Stimulated activated CD8-positive, alpha-beta memory T cell treated with anti-CD3 and anti-CD28 coated beads, Interleukin-15, amount 100 ng/mL, for 24 hours (primary cell): ENCODE results near the gene PHLDA1.
A peak's percentile ranks its signal among the peaks of the same experiment; 100 is the strongest.

Source experiments
- DNase-seq: peaks from one replicate; pipeline ENCODE4 v3.0.0-alpha.2; 2020; ENCODE audit warnings: low read depth

The PHLDA1 gene

DNA sequence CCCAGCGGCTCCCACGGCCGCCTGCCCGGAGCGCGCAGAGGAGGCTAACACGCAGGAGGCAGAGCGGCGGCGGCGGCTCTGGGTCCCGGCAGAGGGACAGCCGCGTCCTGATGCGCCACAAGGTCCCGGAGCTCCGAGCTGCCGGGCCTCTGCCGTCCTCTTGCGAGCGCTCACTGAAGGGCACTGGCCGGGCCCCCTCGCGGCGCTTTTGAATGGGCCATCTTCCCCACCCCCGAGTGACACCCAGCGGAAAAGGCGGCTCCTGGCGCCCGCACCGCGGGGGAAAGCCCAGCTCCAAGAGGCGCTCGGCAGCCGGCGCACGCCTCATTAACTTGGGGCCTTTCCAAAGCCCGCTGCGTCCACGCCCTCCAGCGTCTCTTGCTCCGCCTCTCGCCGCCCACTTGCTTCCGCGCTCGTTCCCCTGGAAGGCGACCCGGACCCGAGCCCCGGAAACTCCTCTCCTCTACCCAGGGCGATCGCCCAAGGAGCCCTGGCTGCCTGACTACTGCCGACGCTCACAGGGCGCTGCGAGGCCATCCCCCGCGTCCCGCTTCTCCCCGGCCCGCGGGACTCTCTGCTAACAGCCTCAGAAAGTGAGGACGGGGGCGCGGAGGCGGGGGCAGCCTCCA, at the start of gene PHLDA1:
TSS of gene PHLDA1 (minus strand) at position 363 of the 629 bp plus-strand sequence.
- DNase-seq = peak; percentile 83

DNA sequence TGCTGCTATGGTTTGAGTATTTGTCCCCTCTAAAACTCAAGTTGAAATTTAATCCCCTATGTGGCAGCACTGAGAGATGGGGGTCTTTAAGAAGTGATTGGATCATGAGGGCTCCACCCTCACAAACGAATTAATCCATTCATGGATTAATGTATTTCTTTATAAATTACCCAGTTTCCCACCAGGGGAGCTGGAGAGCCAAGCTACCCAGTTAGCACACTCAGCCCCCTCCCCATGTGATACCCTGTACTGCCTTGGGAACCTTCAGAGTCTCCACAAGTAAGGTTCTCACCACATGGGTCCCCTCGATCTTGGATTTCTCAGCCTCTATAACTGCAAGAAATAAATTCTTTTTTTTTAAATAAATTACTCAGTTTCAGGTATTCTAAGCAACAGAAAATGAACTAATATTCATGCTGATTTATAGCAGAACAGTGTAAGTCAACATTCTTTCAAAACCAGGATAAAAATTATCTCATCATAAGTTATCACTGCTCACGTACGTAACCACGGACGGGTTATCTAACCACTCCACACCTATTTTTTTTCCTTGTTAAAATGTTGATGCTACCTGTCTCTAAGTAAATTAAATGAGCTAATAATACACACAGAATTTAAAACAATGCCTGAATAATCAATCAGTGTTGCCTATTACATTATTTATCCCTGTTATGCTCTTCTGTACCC, 49.3 kb upstream of the PHLDA1 start:
- no peak for DNase-seq

DNA sequence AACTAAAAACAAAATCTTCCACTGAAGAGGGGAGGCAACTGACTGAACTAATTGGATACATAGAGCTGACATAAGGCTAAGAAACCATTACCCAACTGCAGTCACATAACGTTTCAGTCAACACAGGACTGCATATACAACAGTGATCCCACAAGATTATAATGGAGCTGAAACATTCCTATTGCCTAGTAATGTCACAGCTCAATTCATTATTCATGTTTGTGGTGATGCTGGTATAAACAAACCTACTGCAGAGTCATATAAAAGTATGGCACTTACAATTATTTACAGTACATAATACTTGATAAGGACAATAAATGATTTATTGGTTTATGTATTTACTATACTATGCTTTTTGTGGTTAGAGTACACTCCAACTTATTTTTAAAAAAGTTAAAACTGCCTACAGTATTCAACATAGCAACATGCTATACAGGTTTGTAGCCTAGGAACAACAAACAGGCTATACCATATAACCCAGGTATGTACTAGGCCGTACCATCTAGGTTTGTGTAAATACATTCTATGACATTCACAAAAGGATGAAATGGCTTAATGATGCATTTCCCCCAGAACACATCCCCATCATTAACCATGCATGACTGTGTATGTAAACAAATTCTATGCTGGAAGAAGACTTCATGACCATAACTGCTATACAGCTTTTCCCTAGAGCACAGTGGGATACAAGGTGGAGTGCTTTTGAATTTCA, 48.6 kb upstream of the PHLDA1 start:
- DNase-seq = no peak

DNA sequence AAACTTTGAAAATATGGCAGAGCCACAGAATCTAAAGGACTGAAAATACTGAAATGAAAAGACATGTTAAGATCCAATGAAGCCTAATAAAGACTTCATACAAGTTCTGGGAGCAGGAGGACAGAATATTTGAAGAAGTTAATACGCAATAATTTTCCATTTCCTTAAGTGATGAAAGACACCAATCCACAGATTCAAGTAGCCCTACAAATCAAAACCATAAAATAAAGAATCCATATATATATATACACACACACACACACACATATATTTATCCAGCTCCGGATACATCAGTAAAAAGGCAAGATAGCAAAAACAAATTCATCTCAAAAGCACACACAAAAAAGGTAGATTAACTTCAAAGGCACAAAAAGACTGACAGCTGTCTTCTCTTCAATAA, 47.2 kb upstream of the PHLDA1 start:
- no peak for DNase-seq

- no peak for DNase-seq
These were observed 43.9 kb upstream of the PHLDA1 start for GRCh38 chr12:76075448-76075847.

GRCh38 chr12:76074701-76075336, 43.2 kb upstream of the PHLDA1 start:
- no peak for DNase-seq

GRCh38 chr12:76073561-76073960, 42.0 kb upstream of the PHLDA1 start:
- DNase-seq = no peak

GRCh38 chr12:76072568-76072967, 41.0 kb upstream of the PHLDA1 start:
- DNase-seq = no peak

- no peak for DNase-seq
These were observed 37.8 kb upstream of the PHLDA1 start for GRCh38 chr12:76069339-76069738.

DNA sequence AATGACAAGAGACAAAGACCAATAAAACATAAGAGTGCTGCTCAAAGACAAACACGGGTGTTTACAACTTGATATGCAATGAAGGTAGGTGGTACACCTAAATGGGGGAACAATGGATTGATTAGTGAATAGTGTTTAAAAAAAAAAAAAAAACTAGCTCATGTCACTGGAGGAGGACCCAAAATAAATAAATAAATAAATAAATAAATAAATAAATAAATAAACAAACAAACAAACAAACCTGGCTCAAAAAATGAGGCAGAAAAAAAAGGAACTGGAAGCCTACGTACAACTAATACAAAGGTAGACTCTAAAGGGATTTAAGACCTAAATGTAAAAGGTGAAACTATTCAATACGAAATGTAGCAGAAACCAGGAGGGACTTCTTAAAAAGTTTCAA, 34.3 kb upstream of the PHLDA1 start:
- DNase-seq = no peak

DNA sequence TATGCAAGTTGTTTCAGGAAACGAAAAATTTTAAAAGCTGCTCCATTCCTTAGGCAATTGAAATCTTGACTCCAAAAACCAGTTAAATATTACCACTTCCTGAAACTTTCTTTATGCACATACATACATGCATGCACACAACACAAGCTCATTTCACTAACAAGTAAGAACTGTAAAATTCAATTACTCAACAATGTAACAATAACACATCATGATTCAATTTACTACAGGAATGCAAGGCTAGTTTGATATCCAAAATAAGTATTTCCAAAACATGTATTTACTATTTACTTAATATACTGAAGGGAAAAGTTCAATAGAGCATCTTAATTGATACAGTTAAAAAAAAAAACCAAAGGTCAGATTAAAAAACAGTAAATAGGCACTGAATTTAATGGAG, 33.3 kb upstream of the PHLDA1 start:
- DNase-seq = no peak

DNA sequence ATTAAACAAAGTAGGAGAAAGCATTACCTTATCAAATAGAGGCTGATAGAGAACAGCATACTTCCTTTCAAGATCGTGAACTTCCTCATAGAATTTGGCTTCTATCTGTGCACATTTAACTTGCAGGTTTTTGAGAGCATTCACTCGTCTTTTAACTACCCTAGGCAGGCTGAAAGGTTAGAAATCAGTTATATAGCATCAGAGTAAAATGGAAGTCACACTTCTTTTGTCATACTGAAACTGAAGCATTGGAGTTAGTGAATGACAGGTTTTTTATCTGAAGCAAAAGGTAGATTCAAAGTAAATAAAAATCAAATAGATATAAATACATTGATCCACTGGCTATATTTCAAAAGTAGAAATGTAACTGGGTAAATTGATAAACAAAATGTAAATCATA, 28.5 kb upstream of the PHLDA1 start:
- no peak for DNase-seq

DNA sequence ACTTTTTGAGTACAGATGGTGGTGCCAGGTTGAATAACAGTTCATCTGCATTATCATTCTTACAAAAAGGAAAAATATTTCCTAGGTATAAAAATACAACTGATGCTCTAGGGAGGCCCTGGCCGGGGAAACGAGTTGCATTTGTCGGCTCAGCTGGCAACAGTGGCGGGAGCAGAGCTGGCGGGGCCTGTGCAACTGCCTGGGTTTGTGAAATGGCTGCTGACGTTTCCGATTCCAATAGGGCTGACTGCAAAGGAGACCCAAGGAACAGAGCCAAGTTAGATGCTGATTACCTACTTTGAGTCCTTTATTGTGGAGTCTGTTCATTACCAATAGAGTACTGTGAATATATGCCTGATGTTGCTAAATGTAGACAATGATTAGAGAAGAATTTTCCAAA, 25.8 kb upstream of the PHLDA1 start:
- DNase-seq = no peak

DNA sequence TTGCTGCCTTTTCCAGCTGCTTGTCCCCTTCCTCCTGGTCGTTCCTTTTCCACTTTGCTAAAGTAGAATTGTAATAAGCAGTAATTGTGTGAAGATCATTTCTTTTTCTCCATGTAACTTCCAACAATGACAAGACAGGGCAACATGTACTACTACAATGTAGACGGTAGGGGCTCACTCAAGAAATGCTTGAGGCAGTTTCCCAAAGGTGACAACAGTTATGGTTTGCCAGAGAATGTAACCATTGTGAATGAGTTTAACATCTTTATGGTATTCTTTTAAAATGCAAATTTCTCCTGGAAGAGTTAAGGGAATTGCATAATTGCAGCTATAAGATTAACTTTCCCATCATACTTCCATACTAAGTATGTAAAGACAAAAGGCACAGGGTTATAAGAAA, 23.8 kb upstream of the PHLDA1 start:
- no peak for DNase-seq

DNA sequence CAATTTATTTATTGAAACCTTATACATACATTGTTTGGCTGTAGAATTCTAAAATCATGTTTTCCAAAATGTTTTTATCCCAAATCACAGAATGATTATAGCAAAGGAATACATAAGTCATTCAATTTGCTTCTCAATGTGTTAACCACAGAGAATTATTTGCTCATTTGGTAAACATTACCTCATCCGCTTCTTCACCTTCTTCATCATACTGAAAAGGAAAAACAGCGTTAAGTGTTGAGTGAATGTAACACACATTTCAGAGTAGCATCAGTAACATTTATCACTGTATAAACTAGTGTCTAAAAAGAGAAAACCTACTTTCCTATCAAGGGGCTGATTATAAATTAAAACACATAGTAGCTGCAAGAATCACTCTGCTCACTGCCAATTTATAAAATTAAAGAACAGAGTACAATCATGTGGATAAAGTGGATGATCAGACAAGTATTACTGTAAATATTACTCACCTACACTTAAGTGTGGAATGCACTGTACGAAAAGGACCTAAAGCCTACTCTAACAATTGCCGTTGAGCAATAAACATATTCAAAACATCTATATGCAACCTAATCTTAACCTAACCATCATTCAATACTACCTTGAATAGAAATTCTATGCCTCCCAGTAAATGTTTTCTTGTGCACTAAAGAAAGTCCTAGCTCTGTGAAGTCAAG, 18.1 kb upstream of the PHLDA1 start:
- DNase-seq = no peak

DNA sequence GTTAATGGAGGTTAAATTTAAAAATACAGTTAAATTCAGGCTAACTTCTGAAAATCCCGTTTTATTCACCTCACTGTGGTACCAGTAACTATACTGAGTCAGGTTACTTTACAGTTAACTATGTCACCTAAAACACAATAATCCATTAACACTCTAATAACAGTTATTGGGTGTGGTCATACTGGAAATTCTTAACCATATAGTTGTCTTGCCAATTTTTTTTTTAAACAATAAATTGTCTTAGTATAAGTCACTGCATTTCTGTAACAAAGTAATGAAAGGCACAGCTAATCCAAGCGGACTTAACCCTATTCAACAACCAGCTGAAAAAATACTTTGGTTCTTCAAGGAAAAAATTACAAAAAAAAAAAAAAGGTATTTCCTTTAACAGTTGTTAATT, 16.2 kb upstream of the PHLDA1 start:
- no peak for DNase-seq

DNA sequence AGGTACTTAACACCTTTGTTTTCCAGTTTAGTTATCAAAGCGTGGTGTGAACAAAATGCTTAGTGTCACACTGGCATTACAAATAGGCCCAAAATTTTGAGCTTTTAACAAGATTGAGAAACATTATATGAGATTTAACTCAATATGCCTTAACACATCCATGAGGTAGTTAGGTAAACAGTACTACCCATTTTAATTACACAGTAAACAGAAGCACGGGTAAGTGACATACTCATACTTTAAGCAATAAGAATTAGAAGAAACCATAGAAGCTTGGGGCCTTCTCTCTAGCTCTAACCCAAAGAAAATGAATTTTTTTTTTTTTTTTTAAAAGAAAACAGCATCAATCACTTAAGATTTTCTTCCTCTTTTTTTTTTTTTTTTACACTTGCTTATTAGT, 15.5 kb upstream of the PHLDA1 start:
- DNase-seq = no peak

DNA sequence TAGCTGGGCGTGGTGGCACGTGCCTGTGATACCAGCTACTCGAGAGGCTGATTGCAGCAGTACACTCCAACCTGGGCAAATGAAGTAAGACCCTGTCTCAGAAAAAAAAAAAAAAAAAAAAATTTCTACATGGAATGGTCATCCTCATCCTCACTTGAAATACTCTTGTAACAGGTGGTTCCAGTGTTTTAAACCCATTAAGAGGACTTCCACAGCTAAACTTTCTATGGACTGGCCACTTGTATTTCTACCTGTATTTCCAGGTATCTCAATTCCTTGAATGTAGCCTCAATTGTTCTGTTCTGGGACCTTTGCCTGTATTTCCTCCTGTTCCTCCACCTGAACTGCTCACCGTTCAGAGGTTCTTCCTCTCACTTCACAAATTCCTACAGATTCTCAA, 11.8 kb upstream of the PHLDA1 start:
- DNase-seq = no peak

DNA sequence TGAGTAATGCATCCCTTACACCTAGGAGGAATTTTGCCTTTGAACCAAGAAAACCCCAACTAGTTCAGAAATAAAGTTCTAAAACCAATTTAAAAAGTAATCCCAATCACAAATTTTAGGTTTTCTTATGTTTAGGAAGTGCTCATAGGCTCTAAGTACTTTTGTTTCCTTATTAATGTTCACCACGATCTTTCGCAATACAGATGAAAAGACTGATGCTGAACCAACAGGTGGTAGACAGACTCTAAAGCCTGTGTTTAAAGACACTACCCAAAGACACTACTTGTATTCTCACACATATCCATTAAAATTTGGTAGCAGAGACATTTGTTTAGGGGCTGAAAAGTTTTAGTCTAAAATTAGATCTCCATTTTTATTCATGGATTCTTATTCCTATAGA, 10.6 kb upstream of the PHLDA1 start:
- DNase-seq = no peak

GRCh38 chr12:76041406-76041805, 9.8 kb upstream of the PHLDA1 start:
- DNase-seq = no peak

- no peak for DNase-seq
These were observed 8.9 kb upstream of the PHLDA1 start for GRCh38 chr12:76040461-76040860.

GRCh38 chr12:76038176-76038575, 6.6 kb upstream of the PHLDA1 start:
- no peak for DNase-seq
